ENCODE results near the gene ANKLE1. TPM values are rescaled to one million over a fixed set of nuclear protein-coding genes. Genes with fewer than 3 reads are reported as not detected.
"Not testable (repeated sequence)": the region's sequence is repeated elsewhere in the genome, so short reads cannot be mapped to it uniquely, and the experiment has no call there.

ANKLE1 gene
- total and polyA plus RNA-seq, 8 donors, result 0.45 to 2.4 (median 1.6) TPM

GRCh38 chr19:17292301-17293074, 10.8 kb downstream of the ANKLE1 start:
- Histone ChIP-seq H3K27ac (peak overlapping the region in 1 of 2 donors; percentile 43), H3K4me1 (peaks cover 3 to 23% of the 10 kb centered on the region in 2 donors), H3K9me3 (no peaks in the 10 kb centered on the region), H3K36me3 (peaks cover 0 to 7% of the 10 kb centered on the region in 2 donors), H3K27me3 (no peaks in the 10 kb centered on the region), H3K4me3 (peak overlapping the region; percentile 49 to 54)
- ATAC-seq (peak; percentile 97), DNase-seq (peak in 3 of 4 donors; percentile 76 to 94 (median 79))
- peak; percentile 54 to 70 for TF ChIP-seq CTCF (IDR thresholded peaks at IDR 0.05)
- intact Hi-C loops (cut with DNase I), result loop anchor here in 1 of 2 donors (5.0 kb wide), 1 partner anchor 90 kb away; no protein-coding TSS in a partner anchor

GRCh38 chr19:17293605-17294004, 11.9 kb downstream of the ANKLE1 start:
- TF ChIP-seq CTCF (IDR thresholded peaks at IDR 0.05), result no peak

GRCh38 chr19:17294051-17294891, 12.6 kb downstream of the ANKLE1 start:
- Histone ChIP-seq H3K27ac (no peak overlapping the region), H3K4me3 (no peak overlapping the region), H3K27me3 (no peaks in the 10 kb centered on the region), H3K4me1 (peaks cover 3 to 23% of the 10 kb centered on the region in 2 donors), H3K36me3 (peaks cover 0 to 22% of the 10 kb centered on the region in 2 donors), H3K9me3 (peaks cover 0 to 5% of the 10 kb centered on the region in 2 donors)
- DNase-seq (peak in 1 of 4 donors; percentile 83), ATAC-seq (no peak)
- TF ChIP-seq CTCF (IDR thresholded peaks at IDR 0.05), result no peak
- intact Hi-C loops (cut with DNase I), result loop anchor here in 1 of 2 donors (5.0 kb wide), 1 partner anchor 88 kb away; no protein-coding TSS in a partner anchor

More at GRCh38 chr19:17293605-17294004, 11.9 kb downstream of the ANKLE1 start:
- H3K4me1 ChIP-seq, result peaks cover 3 to 23% of the 10 kb centered on the region in 2 donors
- H3K27ac ChIP-seq, result no peak overlapping the region
- H3K9me3 ChIP-seq, result peaks cover 0 to 5% of the 10 kb centered on the region in 2 donors
- no peak overlapping the region for H3K4me3 ChIP-seq
- H3K27me3 ChIP-seq, result no peaks in the 10 kb centered on the region
- no peak for DNase-seq
- ATAC-seq, result no peak
- intact Hi-C loops (cut with DNase I), result loop anchor here in 1 of 2 donors (5.0 kb wide), 1 partner anchor 89 kb away; no protein-coding TSS in a partner anchor
- H3K36me3 ChIP-seq, result peaks cover 0 to 18% of the 10 kb centered on the region in 2 donors

- Histone ChIP-seq H3K36me3 (peaks cover 0 to 25% of the 10 kb centered on the region in 2 donors), H3K4me1 (peaks cover 3 to 24% of the 10 kb centered on the region in 2 donors)
- H3K9me3 ChIP-seq; H3K27me3 ChIP-seq; intact Hi-C loops (cut with DNase I); ATAC-seq; DNase-seq; H3K4me3 ChIP-seq; H3K27ac ChIP-seq: not testable (repeated sequence)
These were observed 13.8 kb downstream of the ANKLE1 start for GRCh38 chr19:17295551-17295950.

- no peak for ATAC-seq
- H3K27me3 ChIP-seq, result no peaks in the 10 kb centered on the region
- no peak for DNase-seq
- no peak overlapping the region for H3K4me3 ChIP-seq
- no peak overlapping the region for H3K27ac ChIP-seq
- peaks cover 0 to 5% of the 10 kb centered on the region in 2 donors for H3K9me3 ChIP-seq
- no peak for TF ChIP-seq CTCF (IDR thresholded peaks at IDR 0.05)
- peaks cover 0 to 30% of the 10 kb centered on the region in 2 donors for H3K36me3 ChIP-seq
- H3K4me1 ChIP-seq, result peaks cover 3 to 27% of the 10 kb centered on the region in 2 donors
- intact Hi-C loops (cut with DNase I), result no loop called here
These were observed 14.6 kb downstream of the ANKLE1 start for GRCh38 chr19:17296273-17296672.

All from left lung (tissue), 10 donors.